Astrocyte (in vitro differentiated cells and primary cell): Measurements from ENCODE around the gene ETV6. TPM values are rescaled to one million over a fixed set of nuclear protein-coding genes. Genes with fewer than 3 reads are reported as not detected.

Experiments
- DNase-seq: peaks from one replicate; pipeline ENCODE4 v3.0.0-alpha.2; 2010; ENCODE audit warnings: low read depth
- FAIRE-seq: peaks from 2 replicates; lab custom pipeline; 2011; peaks lifted over from hg19 to GRCh38; lab: Jason Lieb, UNC
- H2AFZ ChIP-seq: 2 replicates; pipeline ENCODE4 v1.6.0; 2012; ENCODE audit warnings: low read depth, low read length, inconsistent platforms
- H3K27ac ChIP-seq: 2 replicates; pipeline ENCODE4 v1.5.1; 2011; ENCODE audit warnings: low read depth, low read length, inconsistent platforms
- H3K27me3 ChIP-seq: 2 replicates; pipeline ENCODE4 v1.6.0; 2011; ENCODE audit warnings: low read length, inconsistent platforms; ENCODE audit not compliant: insufficient read depth
- H3K36me3 ChIP-seq: 2 replicates; pipeline ENCODE4 v1.5.1; 2011; ENCODE audit warnings: low read length, inconsistent platforms; ENCODE audit not compliant: insufficient read depth
- H3K4me1 ChIP-seq: 2 replicates; pipeline ENCODE4 v1.5.1; 2011; ENCODE audit warnings: low read length, inconsistent platforms; ENCODE audit not compliant: insufficient read depth
- H3K4me2 ChIP-seq: 2 replicates; pipeline ENCODE4 v1.6.0; 2012; ENCODE audit warnings: low read length, inconsistent platforms
- H3K4me3 ChIP-seq: 2 replicates; pipeline ENCODE4 v1.5.1; 2011; ENCODE audit warnings: low read depth, mild to moderate bottlenecking, low read length, inconsistent platforms; ENCODE audit not compliant: insufficient read depth
- H3K79me2 ChIP-seq: 2 replicates; pipeline ENCODE4 v1.6.0; 2012; ENCODE audit warnings: mild to moderate bottlenecking, low read length, inconsistent platforms; ENCODE audit not compliant: insufficient read depth
- H3K9ac ChIP-seq: 2 replicates; pipeline ENCODE4 v1.6.0; 2012; ENCODE audit warnings: mild to moderate bottlenecking, low read length, inconsistent platforms
- H3K9me3 ChIP-seq: 2 replicates; pipeline ENCODE4 v1.5.1; 2012; ENCODE audit warnings: low read depth, mild to moderate bottlenecking, low read length, inconsistent platforms; ENCODE audit not compliant: insufficient read depth
- H4K20me1 ChIP-seq: 2 replicates; pipeline ENCODE4 v1.6.0; 2012; ENCODE audit warnings: low read length, inconsistent platforms; ENCODE audit not compliant: insufficient read depth
- H3K27ac Mint-ChIP-seq: one replicate; pipeline ENCODE4 v1.8.0; 2021; ENCODE audit warnings: mild to moderate bottlenecking, mixed read lengths; ENCODE audit not compliant: unreplicated experiment
- H3K27me3 Mint-ChIP-seq: one replicate; pipeline ENCODE4 v1.8.0; 2021; ENCODE audit warnings: low read depth, mixed read lengths; ENCODE audit not compliant: unreplicated experiment
- H3K36me3 Mint-ChIP-seq: one replicate; pipeline ENCODE4 v1.8.0; 2021; ENCODE audit warnings: low read depth, mixed read lengths; ENCODE audit not compliant: unreplicated experiment
- H3K4me1 Mint-ChIP-seq: one replicate; pipeline ENCODE4 v1.8.0; 2021; ENCODE audit warnings: low read depth, mixed read lengths; ENCODE audit not compliant: unreplicated experiment
- H3K4me3 Mint-ChIP-seq: one replicate; pipeline ENCODE4 v1.8.0; 2021; ENCODE audit warnings: mild to moderate bottlenecking, moderate library complexity, mixed read lengths; ENCODE audit not compliant: unreplicated experiment
- H3K9me3 Mint-ChIP-seq: one replicate; pipeline ENCODE4 v1.8.0; 2021; ENCODE audit warnings: mild to moderate bottlenecking, mixed read lengths; ENCODE audit not compliant: unreplicated experiment
- CTCF ChIP-seq: IDR thresholded peaks from 2 replicates; pipeline ENCODE4 v1.5.1; 2011; ENCODE audit warnings: low read depth, mild to moderate bottlenecking, inconsistent platforms, low read length, moderate library complexity; ENCODE audit not compliant: insufficient read depth
- EZH2 ChIP-seq: IDR thresholded peaks from 2 replicates; pipeline ENCODE4 v1.6.1; 2012; ENCODE audit warnings: mild to moderate bottlenecking, low read length, inconsistent platforms; ENCODE audit not compliant: insufficient read depth
- total RNA-seq: library from RNA; stranded (reverse); gene quantifications from 2 replicates; pipeline ENCODE4 v1.2.1, GENCODE V29; 2021

ETV6 gene
- total RNA-seq, 1 donor from 2014 or later, result 41.2 TPM

- H3K4me3 Mint-ChIP-seq, result no peak overlapping the region
- H3K27me3 ChIP-seq, result no peaks in the 10 kb centered on the region
- peaks cover 18% of the 10 kb centered on the region for H3K36me3 Mint-ChIP-seq
- no peaks in the 10 kb centered on the region for H3K9me3 ChIP-seq
- H3K27ac ChIP-seq, result no peak overlapping the region
- H3K36me3 ChIP-seq, result peaks cover 8% of the 10 kb centered on the region
- H3K27ac Mint-ChIP-seq, result no peak overlapping the region
- peaks cover 44% of the 10 kb centered on the region for H3K4me1 Mint-ChIP-seq
- peak overlapping the region; percentile 0 for H3K4me2 ChIP-seq
- no peak overlapping the region for H2AFZ ChIP-seq
- H3K9me3 Mint-ChIP-seq, result peaks cover 4% of the 10 kb centered on the region
- no peaks in the 10 kb centered on the region for H3K27me3 Mint-ChIP-seq
- H3K79me2 ChIP-seq, result peaks cover 93% of the 10 kb centered on the region
- peaks cover 23% of the 10 kb centered on the region for H3K4me1 ChIP-seq
- FAIRE-seq, result no peak
- no peak for DNase-seq
- peaks cover 86% of the 10 kb centered on the region for H4K20me1 ChIP-seq
- no peak for TF ChIP-seq EZH2
- TF ChIP-seq CTCF, result no peak
- no peak overlapping the region for H3K4me3 ChIP-seq
- no peak overlapping the region for H3K9ac ChIP-seq
These were observed 13.7 kb downstream of the ETV6 start for GRCh38 chr12:11663130-11663529.

GRCh38 chr12:11664101-11664500, 14.6 kb downstream of the ETV6 start:
- no peaks in the 10 kb centered on the region for H3K27me3 Mint-ChIP-seq
- Histone ChIP-seq H3K27me3 (no peaks in the 10 kb centered on the region), H3K27ac (no peak overlapping the region), H3K9me3 (no peaks in the 10 kb centered on the region), H3K4me2 (no peak overlapping the region), H3K36me3 (peaks cover 8% of the 10 kb centered on the region), H4K20me1 (peaks cover 90% of the 10 kb centered on the region), H2AFZ (no peak overlapping the region), H3K9ac (no peak overlapping the region), H3K4me3 (no peak overlapping the region), H3K79me2 (peaks cover 100% of the 10 kb centered on the region), H3K4me1 (peaks cover 14% of the 10 kb centered on the region)
- no peak for DNase-seq
- no peak for TF ChIP-seq EZH2
- TF ChIP-seq CTCF, result no peak
- H3K27ac Mint-ChIP-seq, result no peak overlapping the region
- peaks cover 37% of the 10 kb centered on the region for H3K4me1 Mint-ChIP-seq
- no peak for FAIRE-seq
- no peak overlapping the region for H3K4me3 Mint-ChIP-seq
- H3K36me3 Mint-ChIP-seq, result peaks cover 18% of the 10 kb centered on the region
- peaks cover 4% of the 10 kb centered on the region for H3K9me3 Mint-ChIP-seq

- Histone ChIP-seq H3K9me3 (no peaks in the 10 kb centered on the region), H3K36me3 (peaks cover 5% of the 10 kb centered on the region), H4K20me1 (peaks cover 95% of the 10 kb centered on the region), H3K79me2 (peaks cover 100% of the 10 kb centered on the region), H3K4me3 (no peak overlapping the region), H3K4me2 (no peak overlapping the region), H3K27ac (no peak overlapping the region), H2AFZ (no peak overlapping the region), H3K9ac (no peak overlapping the region), H3K4me1 (peaks cover 5% of the 10 kb centered on the region), H3K27me3 (no peaks in the 10 kb centered on the region)
- Mint-ChIP-seq H3K36me3 (peaks cover 18% of the 10 kb centered on the region), H3K4me1 (peaks cover 32% of the 10 kb centered on the region), H3K27me3 (no peaks in the 10 kb centered on the region), H3K4me3 (no peak overlapping the region), H3K9me3 (peaks cover 4% of the 10 kb centered on the region), H3K27ac (no peak overlapping the region)
- no peak for DNase-seq
- no peak for FAIRE-seq
- no peak for TF ChIP-seq CTCF
- no peak for TF ChIP-seq EZH2
These were observed 16.9 kb downstream of the ETV6 start for GRCh38 chr12:11666131-11667050.
